Measurements from ENCODE around the gene ADAM12.
"Not testable (repeated sequence)": the region's sequence is repeated elsewhere in the genome, so short reads cannot be mapped to it uniquely, and the experiment has no call there.

The ADAM12 gene

DNA sequence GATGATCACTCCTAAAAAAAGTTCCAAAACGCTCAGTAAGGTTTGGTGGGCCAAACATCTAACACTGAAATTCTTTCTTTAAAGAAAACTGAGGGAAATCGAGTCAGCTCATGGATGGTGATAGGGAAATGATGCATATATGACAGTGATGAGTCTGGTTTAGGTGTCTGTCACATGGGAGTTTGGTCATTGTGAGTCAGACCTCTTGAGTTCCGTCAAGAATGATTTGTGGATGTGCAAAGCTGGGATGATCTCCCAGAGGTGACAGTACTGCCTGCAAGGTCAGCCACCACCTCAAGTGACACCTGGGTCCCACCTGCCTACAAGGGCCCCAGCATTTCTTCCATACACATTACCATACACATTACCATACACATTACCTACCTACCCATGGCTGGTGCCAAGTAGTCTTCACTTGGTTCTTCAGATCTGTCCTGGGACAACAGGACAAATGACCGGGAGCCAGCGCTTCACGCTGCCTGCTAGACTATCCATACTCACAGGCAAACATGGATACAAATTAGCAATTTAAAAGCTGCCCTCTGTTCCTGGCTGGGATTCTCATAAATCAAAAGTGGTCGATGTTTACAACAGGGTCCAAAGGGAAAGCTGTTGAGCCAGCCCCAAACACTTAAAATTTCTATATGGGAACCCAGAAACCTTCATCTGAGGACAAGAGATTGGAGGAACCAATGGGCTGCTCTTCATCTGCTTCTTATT is 128.4 kb downstream of the ADAM12 start:
- DNase-seq, result no peak

GRCh38 chr10:126256864-126257263 is 131.4 kb downstream of the ADAM12 start:
- no peak for DNase-seq

DNA sequence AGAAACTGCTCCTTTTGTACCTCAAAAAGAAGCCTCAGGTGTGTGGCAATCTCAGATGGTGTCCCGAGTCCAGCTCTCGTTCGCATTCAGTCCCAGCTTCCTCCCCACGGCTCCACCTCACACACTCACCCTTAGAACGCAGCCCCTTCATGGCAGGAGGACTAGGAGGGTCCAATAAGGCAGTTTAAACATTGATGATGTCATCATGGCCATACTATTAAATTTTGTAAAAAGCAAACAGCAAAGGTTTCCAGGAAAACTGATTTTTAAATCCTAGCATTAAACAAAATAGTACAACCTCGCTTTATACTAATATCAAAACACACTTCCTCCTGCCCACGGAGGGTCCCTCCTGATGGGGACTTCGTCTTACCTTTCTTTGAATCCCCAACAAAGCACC is 133.0 kb downstream of the ADAM12 start:
- no peak for DNase-seq

- no peak for DNase-seq
Measured at GRCh38 chr10:126253611-126253998, 134.7 kb downstream of the ADAM12 start.

DNA sequence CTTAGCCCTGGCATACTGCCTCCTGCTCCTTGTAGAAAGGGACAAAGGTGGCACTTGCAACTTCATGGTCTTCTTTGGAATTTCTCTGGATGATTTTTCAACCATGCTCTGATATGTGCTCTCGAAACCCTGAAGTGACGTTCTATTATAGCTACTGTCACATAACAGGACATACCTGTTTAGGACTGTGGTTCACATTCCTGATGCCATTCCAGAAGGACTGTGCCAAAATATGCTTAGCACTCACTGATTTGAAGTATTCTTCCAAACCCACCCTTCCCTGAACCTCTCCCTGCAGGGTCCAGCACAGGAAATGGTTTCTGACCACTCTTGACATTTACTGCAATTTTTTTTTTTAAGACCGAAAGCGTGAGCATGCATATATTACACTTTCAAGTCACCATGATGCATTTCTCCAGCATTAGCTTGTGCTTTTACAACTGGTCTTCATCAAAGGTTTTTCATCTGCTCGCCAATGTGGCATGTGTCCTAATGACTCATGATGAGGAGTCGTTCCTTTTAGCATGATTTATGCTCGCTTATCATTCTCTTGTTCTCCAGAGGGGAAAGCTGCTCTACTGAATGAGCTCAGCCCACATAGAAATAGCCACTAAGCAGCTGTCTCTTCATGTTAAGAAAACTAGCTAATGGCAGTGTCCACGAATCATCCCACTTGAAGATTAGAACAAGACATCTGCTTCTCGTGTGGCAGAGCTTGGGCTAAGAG is 135.2 kb downstream of the ADAM12 start:
- peak; percentile 82 for DNase-seq

GRCh38 chr10:126251778-126252407 is 136.4 kb downstream of the ADAM12 start:
- no peak for DNase-seq

DNA sequence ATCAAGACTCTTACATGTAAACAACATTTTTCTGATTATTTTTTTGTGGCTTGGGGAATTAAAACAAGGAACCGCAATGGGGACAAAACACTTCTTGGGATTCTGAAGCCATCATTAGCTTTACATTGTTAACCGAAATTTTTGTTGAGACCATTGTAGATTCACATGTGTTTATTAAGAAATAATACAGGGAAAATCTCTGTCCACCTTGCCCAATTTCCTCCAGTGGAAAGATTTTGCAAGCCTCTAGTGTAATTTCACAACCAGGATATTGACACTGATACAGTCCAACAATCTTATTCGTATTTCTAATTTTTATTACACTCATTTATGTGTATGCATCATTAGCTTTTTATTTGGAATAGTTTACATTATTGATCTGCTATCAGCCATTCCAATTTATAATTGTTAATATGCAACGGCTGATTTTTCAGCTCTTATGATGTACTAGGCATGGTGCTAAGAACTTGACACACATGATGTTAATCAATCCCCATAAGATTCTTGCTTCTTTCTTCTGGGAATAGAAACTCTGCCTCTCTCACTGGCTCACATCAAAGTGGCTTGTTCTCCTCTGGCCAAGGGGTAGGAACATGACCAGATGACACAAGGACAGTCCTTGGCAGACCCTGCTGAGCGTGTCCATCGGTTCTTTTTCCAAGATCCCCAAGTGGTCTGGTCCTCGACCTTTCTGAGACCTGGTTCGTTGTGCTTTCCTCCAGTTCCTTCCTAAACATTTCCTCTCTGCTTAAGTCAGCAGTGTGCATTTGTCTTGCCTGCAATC is 137.6 kb downstream of the ADAM12 start:
- DNase-seq, result no peak

- no peak for DNase-seq
Measured at GRCh38 chr10:126250045-126250444, 138.2 kb downstream of the ADAM12 start.

DNA sequence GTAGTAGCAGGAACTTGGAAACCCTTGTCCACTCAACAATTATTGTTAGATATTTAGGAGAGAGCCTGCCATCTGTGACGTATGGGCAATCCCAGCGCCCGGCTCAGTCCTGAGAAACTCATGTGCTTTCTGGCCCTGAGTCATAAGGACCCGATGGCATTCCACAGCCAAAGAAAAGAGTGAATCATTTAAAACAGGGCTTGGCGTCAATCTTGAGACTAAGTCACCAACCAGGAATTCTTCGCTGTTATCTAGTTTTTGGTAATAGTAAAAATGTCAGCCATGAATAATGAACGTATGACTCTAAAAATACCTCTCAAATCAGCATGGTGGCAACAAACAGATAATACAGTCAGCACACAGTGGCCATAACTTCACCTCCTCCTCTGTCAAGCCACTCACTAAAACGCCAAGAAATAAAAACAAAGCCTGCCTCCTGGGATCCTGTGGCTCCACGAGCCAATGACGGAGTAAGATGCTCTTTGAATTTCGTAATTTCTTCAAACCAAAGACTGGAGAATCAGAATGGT is 140.8 kb downstream of the ADAM12 start:
- peak; percentile 99 for DNase-seq

DNA sequence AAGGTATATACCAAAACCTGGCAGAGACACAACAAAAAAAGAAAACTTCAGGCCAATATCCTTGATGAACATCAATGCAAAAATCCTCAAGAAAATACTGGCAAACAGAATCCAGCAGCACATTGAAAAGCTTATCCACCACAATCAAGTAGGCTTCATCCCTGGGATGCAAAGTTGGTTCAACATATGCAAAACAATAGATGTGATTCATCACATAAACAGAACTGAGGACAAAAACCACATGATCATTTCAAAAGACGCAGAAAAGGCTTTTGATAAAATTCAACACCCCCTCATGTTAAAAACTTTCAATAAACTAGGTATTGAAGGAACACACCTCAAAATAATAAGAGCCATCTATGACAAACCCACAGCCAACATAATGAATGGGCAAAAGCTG is 141.9 kb downstream of the ADAM12 start:
- not testable (repeated sequence) for DNase-seq

GRCh38 chr10:126245501-126245900 is 142.8 kb downstream of the ADAM12 start:
- DNase-seq, result no peak

DNA sequence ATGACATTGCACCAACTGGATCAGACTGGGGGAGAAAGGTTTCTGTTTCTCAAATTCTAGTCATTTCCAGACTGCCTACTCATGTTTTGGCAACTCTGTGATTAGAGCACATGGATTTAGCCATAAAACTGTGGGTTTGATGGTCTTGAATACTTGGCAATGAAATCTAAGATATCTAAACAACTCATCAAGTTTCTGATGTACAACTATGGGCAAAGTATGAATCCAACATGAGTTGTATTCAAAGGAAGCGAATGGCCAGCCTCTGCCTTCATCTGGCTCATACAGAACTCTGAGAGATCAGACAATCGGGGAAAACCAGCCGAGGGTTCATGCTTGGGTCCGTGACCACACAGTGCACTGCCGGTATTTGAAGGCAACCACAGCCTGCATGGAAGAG is 144.3 kb downstream of the ADAM12 start:
- DNase-seq, result no peak

GRCh38 chr10:126243306-126243705 is 145.0 kb downstream of the ADAM12 start:
- no peak for DNase-seq

GRCh38 chr10:126242397-126243260 is 145.6 kb downstream of the ADAM12 start:
- DNase-seq, result no peak

DNA sequence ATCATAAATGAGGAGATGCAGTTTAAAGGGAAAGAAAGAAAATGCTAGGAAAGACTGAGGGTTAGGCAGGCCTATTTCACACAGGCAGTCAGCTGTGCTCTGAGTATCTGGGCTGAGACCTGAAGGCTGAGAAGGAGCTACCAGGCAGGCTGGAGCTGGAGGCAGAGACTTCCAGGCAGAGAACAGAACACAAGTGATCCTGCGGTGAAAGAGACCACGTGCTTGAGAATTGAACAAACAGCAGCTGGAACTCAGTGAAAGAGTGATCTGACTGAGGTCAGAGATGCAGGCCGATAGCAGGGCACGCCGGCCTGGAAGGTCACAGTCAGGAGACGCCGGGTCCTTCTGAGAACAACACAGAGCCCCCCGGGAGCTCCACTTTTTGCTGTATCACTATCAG is 147.8 kb downstream of the ADAM12 start:
- DNase-seq, result no peak

DNA sequence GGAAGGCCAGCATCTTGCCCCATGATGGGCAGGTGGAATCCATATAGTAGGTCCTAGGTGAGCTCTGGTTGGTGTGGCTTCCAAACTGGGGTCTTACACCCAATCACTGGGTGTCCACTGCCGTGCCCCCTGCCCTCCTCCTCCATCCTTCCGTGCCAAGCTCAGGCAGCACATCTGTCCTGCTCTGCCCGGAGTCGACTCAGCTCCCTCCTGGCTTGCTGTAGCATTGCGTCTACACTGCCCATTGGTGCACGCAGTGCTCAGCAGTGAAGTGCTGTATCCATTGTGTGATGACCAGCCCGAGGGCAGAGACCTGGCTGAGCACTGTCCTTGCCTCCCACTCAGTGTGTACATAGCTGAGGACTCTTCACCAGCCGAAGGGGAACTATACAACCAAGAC is 148.4 kb downstream of the ADAM12 start:
- DNase-seq, result no peak

DNA sequence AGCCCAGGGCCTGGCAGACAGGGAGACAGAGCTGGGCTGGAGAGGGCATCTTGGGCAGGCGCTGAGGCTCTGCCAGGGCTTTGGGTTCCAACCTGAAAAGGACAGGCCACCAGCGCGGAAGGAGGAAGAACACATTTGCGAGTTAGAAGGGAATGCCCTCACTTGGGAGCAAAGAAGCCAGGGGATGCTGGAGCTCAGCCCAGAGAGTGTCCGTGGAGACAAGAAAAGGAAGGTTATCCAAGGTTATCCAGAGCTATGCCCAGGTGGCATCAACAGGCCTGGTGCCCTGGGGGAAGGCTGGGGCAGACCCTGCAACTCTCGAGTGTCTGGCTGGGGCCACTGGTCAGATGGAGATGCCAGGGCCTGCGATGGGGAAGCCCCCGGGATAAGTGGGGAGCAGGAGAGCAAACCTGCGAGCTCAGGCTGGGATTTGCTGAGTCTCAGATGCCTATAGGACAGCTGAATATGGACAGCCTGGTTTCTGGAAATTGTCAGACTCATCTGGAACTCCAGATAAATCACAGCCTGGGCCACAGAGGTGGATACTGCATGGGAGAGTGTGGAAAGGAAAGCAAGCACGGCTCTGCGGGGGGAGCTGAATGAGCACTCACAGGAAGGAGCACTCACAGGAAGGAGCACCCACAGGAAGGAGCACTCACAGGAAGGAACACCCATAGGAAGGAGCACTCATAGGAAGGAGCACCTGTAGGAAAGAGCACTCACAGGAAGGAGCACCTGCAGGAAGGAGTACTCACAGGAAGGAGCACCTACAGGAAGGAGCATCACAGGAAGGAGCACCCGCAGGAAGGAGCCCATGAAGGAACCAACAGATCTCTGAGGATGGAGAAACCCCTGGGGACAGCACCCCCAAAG is 152.1 kb downstream of the ADAM12 start:
- no peak for DNase-seq

- no peak for DNase-seq
Measured at GRCh38 chr10:126235091-126235978, 152.9 kb downstream of the ADAM12 start.

DNA sequence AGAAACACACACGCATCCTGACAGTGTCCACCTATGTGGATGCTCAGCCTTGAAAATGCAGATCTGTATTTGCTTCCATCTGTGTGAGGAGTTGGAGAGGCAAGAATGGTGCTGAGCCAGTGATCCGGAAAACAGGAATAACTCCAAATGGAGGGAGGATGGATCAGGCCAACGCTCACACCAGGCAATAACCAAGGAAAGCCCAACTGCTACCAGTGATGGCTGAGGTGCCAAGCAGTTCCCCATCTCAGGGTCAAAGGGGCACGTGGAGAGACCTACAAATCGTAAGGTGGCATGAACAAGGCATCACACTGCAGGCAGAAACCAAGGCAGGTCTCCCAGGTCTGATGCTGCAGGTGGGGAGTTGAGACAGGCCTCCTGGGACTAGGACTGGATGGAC is 153.6 kb downstream of the ADAM12 start:
- no peak for DNase-seq
